Measurements from ENCODE around the gene TXNRD2.
"Not testable (repeated sequence)": the region's sequence is repeated elsewhere in the genome, so short reads cannot be mapped to it uniquely, and the experiment has no call there.

DNA sequence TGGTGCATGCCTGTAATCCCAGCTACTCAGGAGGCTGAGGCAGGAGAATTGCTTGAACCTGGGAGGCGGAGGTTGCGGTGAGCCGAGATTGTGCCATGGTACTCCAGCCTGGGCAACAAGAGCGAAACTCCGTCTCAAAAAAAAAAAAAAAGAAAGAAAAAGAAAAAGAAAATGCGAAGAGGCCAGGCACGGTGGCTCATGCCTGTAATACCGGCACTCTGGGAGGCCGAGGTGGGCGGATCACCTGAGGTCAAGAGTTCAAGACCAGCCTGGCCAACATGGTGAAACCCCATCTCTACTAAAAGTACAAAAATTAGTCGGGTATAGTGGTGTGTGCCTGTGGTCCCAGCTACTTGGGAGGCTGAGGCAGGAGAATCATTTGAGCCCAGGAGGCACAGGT, 15.6 kb downstream of the TXNRD2 start:
- TF ChIP-seq, protein P1, sequence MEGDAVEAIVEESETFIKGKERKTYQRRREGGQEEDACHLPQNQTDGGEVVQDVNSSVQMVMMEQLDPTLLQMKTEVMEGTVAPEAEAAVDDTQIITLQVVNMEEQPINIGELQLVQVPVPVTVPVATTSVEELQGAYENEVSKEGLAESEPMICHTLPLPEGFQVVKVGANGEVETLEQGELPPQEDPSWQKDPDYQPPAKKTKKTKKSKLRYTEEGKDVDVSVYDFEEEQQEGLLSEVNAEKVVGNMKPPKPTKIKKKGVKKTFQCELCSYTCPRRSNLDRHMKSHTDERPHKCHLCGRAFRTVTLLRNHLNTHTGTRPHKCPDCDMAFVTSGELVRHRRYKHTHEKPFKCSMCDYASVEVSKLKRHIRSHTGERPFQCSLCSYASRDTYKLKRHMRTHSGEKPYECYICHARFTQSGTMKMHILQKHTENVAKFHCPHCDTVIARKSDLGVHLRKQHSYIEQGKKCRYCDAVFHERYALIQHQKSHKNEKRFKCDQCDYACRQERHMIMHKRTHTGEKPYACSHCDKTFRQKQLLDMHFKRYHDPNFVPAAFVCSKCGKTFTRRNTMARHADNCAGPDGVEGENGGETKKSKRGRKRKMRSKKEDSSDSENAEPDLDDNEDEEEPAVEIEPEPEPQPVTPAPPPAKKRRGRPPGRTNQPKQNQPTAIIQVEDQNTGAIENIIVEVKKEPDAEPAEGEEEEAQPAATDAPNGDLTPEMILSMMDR (conservative IDR thresholded peaks at IDR 0.05; ENCODE audit: low read length), result not testable (repeated sequence)
- TF ChIP-seq EZH2phosphoT487 (IDR thresholded peaks at IDR 0.05; ENCODE audit: borderline replicate concordance, low read depth, low read length), result not testable (repeated sequence)

Measured in OCI-LY7 (cell line).